K562 (cell line): ENCODE results near the gene LZTS3. TPM values are rescaled to one million over a fixed set of nuclear protein-coding genes. Genes with fewer than 3 reads are reported as not detected.

ENCODE experiments used
- ARHGAP35 ChIP-seq: fragments of 450-650 bp; IDR thresholded peaks from 2 replicates; pipeline ENCODE4 v1.6.1; 2018; ENCODE audit not compliant: partially characterized antibody
- CBX2 ChIP-seq: fragments of 200-600 bp; sonication (generic); IDR thresholded peaks from one replicate; pipeline ENCODE4 v1.6.1; 2012; ENCODE audit warnings: mild to moderate bottlenecking, low read length, inconsistent platforms; ENCODE audit not compliant: insufficient read depth, poor library complexity, severe bottlenecking
- EGR1 ChIP-seq: fragments of 450-650 bp; conservative IDR thresholded peaks from 2 replicates; pipeline ENCODE4 v1.6.1; 2017; ENCODE audit warnings: mild to moderate bottlenecking
- MGA ChIP-seq: fragments of 450-650 bp; IDR thresholded peaks from 2 replicates; pipeline ENCODE4 v1.6.1; 2016; ENCODE audit warnings: mild to moderate bottlenecking, moderate library complexity
- POLR2A ChIP-seq: fragments of 450-650 bp; conservative IDR thresholded peaks from 2 replicates; pipeline ENCODE4 v1.6.1; 2016
- XRCC3 ChIP-seq: fragments of 450-650 bp; IDR thresholded peaks from 2 replicates; pipeline ENCODE4 v1.6.1; 2017; ENCODE audit warnings: mild to moderate bottlenecking, moderate library complexity
- ZNF436 ChIP-seq: fragments of 250-450, 450-650 bp; sonication (Bioruptor Pico); formaldehyde crosslinking; IDR thresholded peaks from 2 replicates; pipeline ENCODE4 v1.7.0; 2020; ENCODE audit warnings: mild to moderate bottlenecking
- ZNF696 ChIP-seq: fragments of 250-450 bp; sonication (Bioruptor Pico); conservative IDR thresholded peaks from 2 replicates; pipeline ENCODE4 v1.4.0; 2020; ENCODE audit warnings: mild to moderate bottlenecking, moderate library complexity
- ZNF77 ChIP-seq: fragments of 250-450 bp; sonication (Bioruptor Pico); IDR thresholded peaks from 2 replicates; pipeline ENCODE4 v1.5.0; 2020
- polyA plus RNA-seq, 8 experiments: library from polyadenylated mRNA; depleted of rRNA in 4 of 8; stranded (reverse) in 5 of 8; unstranded in 3 of 8; fragments of >200 nt; fragmentation: Nextera tagmentation in 2 of 8; fragmentation: Illumina TruSeq in 1 of 8; extraction: Ambion mirVana in 2 of 8; extraction: Trizol in 1 of 8; gene quantifications; 2 replicates each; pipeline versions ENCODE4 v1.2.1 to v1.2.3, GENCODE V29; 2011 to 2014; ENCODE audit warnings: inconsistent platforms in 1 of 8, missing spikeins in 1 of 8
- total RNA-seq, 7 experiments: library from RNA; depleted of rRNA in 6 of 7; stranded (reverse); fragments of >200 nt in 6 of 7; fragmentation: Illumina TruSeq in 2 of 7; extraction: Trizol in 2 of 7; gene quantifications; 2 replicates each; pipeline versions ENCODE4 v1.2.1 to v1.2.3, GENCODE V29; 2011 to 2021; ENCODE audit warnings: low replicate concordance in 1 of 7

Gene LZTS3
- total and polyA plus RNA-seq, 9 of the 15 experiments (the other 6 are each of a cell fraction or from before 2014, with no cell fraction given) = 0.07 to 2.9 (median 2.0) TPM

GRCh38 chr20:3209257-3209945, 36.1 kb upstream of the LZTS3 start, which contains the start of gene ITPA (continued):
- no peak for TF ChIP-seq MGA
- no peak for TF ChIP-seq ZNF696 (CRISPR knock-in tag)
- TF ChIP-seq ARHGAP35 = no peak
- TF ChIP-seq ZNF77 (CRISPR knock-in tag) = no peak
- peak; percentile 16; the same call in 1 of the 2 replicates for TF ChIP-seq EGR1
- no peak for TF ChIP-seq XRCC3
- peak; percentile 88 for TF ChIP-seq POLR2A
- TF ChIP-seq CBX2 = no peak
- no peak for TF ChIP-seq ZNF436 (CRISPR knock-in tag)
